GM12873 (cell line): Measurements from ENCODE around the gene DMRTA1.

Experiments used
- CTCF ChIP-seq: IDR thresholded peaks from 2 replicates; pipeline ENCODE4 v1.5.1; 2012; ENCODE audit warnings: low read depth, mild to moderate bottlenecking, moderate library complexity, low read length, control low read depth; ENCODE audit not compliant: insufficient read depth; ENCODE audit errors: missing control alignments

Gene DMRTA1

DNA sequence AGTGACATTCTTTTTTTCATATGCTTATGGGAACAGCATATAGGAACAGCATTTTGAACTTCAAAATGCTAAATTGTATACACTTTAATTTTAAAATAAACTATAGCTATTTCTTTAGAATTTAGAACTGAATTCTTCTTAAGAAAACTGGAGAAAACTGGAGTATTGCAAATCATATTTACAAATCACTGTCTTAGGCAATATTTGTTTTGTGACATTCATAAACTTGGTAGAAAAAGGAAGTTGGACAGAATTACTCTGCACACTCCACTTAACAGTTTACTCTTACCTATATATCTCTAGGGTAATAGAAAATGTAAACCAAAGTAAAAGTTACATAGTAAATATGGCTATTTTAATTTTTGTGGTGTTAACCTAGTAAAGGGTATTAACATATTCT, 3.1 kb downstream of the DMRTA1 start:
- no peak for TF ChIP-seq CTCF

DNA sequence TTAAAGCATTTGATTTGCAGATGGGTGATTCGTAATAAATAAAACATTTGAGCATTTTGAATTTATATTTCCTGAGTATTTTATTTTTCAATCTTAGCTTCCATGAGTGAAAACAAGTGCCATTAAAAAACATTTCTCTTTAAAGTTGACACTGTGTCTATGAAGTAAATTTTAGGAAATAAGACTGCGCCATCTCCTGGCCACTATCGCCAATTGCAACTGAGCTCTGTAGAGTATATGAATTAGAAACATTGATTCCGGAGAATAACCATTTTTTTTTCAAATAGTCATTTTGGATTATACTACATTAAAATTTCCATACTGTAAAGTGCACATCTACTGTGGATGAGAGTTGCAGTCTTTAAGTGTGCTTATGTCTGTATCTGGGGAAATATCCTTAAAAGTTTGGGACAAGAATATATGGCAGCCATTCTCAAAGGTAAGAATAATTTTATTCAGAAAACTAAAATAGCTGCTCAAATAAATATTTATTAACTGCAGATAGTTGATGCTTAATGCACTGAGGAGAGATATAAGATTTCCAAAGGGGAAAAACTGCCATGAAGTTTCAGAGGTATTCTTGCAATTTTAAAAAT, 5.9 kb downstream of the DMRTA1 start:
- TF ChIP-seq CTCF = peak; percentile 67

- no peak for TF ChIP-seq CTCF
Measured at GRCh38 chr9:22454016-22454415, 7.4 kb downstream of the DMRTA1 start.

- TF ChIP-seq CTCF = no peak
Measured at GRCh38 chr9:22455181-22455580, 8.6 kb downstream of the DMRTA1 start.

DNA sequence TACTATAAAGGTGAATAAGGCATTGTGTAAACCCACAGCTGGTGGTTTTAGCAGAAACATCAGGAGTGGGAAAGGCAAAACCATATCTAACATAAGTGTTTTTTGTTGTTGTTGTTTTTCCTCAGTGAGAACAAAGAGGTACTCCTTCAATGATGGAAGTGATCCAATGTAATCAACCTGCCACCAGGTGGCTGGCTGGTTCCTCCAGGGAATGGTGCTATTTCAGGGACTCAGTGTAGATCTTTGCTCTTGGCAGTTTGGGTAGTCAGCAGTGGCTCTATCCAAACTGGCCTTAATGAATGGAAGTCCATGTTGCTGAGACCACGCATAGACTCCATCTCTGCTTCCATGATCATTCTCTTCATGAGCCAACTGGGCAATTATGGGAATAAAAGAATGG, 10.8 kb downstream of the DMRTA1 start:
- TF ChIP-seq CTCF = no peak

- no peak for TF ChIP-seq CTCF
Measured at GRCh38 chr9:22463205-22463604, 16.6 kb downstream of the DMRTA1 start.

GRCh38 chr9:22469928-22470544, 23.4 kb downstream of the DMRTA1 start:
- TF ChIP-seq CTCF = peak; percentile 69

GRCh38 chr9:22481566-22481965, 34.9 kb downstream of the DMRTA1 start:
- TF ChIP-seq CTCF = no peak
